MM.1S (cell line): ENCODE measurements around the gene ANKEF1.

ENCODE experiments used
- EZH2phosphoT487 ChIP-seq: fragments of 300-600 bp; sonication (generic); IDR thresholded peaks from 2 replicates; pipeline ENCODE4 v1.6.1; 2018; ENCODE audit warnings: antibody characterized with exemption, low read length
- TF ChIP-seq, protein P1 (sequence below): fragments of 300-600 bp; sonication (generic); IDR thresholded peaks from 2 replicates; pipeline ENCODE4 v1.5.1; 2016; ENCODE audit warnings: antibody characterized with exemption, low read length, mixed read lengths

DNA sequence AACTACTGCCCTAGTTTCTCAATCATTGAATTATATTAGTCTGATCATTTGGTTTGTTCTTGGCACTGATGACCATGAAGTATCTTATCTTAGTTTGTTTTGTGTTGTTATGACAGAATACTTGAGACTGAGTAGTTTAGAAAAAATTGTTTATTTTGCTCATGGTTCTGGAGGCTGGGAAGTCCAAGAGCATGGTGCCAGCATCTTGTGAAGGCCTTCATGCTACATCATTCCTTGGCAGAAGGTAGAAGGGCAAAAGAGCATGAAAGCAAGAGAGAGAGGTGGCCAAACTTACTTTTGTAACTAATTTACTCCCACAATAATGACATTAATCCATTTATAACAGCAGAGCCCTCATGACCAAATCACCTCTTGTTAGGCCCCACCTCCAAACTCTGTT lies 40.1 kb upstream of the ANKEF1 start:
- TF ChIP-seq, protein P1, sequence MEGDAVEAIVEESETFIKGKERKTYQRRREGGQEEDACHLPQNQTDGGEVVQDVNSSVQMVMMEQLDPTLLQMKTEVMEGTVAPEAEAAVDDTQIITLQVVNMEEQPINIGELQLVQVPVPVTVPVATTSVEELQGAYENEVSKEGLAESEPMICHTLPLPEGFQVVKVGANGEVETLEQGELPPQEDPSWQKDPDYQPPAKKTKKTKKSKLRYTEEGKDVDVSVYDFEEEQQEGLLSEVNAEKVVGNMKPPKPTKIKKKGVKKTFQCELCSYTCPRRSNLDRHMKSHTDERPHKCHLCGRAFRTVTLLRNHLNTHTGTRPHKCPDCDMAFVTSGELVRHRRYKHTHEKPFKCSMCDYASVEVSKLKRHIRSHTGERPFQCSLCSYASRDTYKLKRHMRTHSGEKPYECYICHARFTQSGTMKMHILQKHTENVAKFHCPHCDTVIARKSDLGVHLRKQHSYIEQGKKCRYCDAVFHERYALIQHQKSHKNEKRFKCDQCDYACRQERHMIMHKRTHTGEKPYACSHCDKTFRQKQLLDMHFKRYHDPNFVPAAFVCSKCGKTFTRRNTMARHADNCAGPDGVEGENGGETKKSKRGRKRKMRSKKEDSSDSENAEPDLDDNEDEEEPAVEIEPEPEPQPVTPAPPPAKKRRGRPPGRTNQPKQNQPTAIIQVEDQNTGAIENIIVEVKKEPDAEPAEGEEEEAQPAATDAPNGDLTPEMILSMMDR: no peak
- no peak for TF ChIP-seq EZH2phosphoT487
